HTR-8/SVneo (cell line): ENCODE results near the gene ALDOB.
A peak's percentile ranks its signal among the peaks of the same experiment; 100 is the strongest.

Source experiments
- DNase-seq: peaks from one replicate; pipeline ENCODE4 v3.0.0; 2011; ENCODE audit warnings: low spot score, mixed read lengths; ENCODE audit not compliant: insufficient read length
- FAIRE-seq: peaks from 2 replicates; lab custom pipeline; 2011; peaks lifted over from hg19 to GRCh38; lab: Jason Lieb, UNC

The ALDOB gene

GRCh38 chr9:101429736-101430135 lies 5.8 kb downstream of the ALDOB start:
- DNase-seq (no peak), FAIRE-seq (no peak)

- FAIRE-seq (no peak), DNase-seq (no peak)
Observed at GRCh38 chr9:101428909-101429308, 6.7 kb downstream of the ALDOB start.

- FAIRE-seq (no peak), DNase-seq (no peak)
Observed at GRCh38 chr9:101427957-101428655, 7.5 kb downstream of the ALDOB start.

GRCh38 chr9:101427358-101427757 lies 8.2 kb downstream of the ALDOB start:
- FAIRE-seq (no peak), DNase-seq (no peak)

GRCh38 chr9:101421653-101422065 lies 13.9 kb downstream of the ALDOB start:
- FAIRE-seq, result no peak
- DNase-seq, result no peak

- DNase-seq (no peak), FAIRE-seq (no peak)
Observed at GRCh38 chr9:101419863-101420262, 15.7 kb downstream of the ALDOB start.

- DNase-seq, result no peak
- no peak for FAIRE-seq
Observed at GRCh38 chr9:101418518-101419430, 16.8 kb downstream of the ALDOB start.

GRCh38 chr9:101417977-101418376 lies 17.6 kb downstream of the ALDOB start:
- DNase-seq (no peak), FAIRE-seq (no peak)

- FAIRE-seq (no peak), DNase-seq (no peak)
Observed at GRCh38 chr9:101417389-101417788, 18.2 kb downstream of the ALDOB start.

- no peak for DNase-seq
- FAIRE-seq, result no peak
Observed at GRCh38 chr9:101415578-101415977, 20.0 kb downstream of the ALDOB start.

- DNase-seq, result no peak
- no peak for FAIRE-seq
Observed at GRCh38 chr9:101414839-101415238, 20.7 kb downstream of the ALDOB start.

GRCh38 chr9:101409079-101409477 lies 26.5 kb downstream of the ALDOB start:
- FAIRE-seq, result no peak
- DNase-seq, result no peak

GRCh38 chr9:101408374-101409078 lies 27.0 kb downstream of the ALDOB start:
- FAIRE-seq (no peak), DNase-seq (no peak)

- no peak for DNase-seq
- no peak for FAIRE-seq
Observed at GRCh38 chr9:101403516-101404285, 31.9 kb downstream of the ALDOB start.

- no peak for FAIRE-seq
- no peak for DNase-seq
Observed at GRCh38 chr9:101400120-101400519, 35.5 kb downstream of the ALDOB start.

GRCh38 chr9:101399643-101399970 lies 36.0 kb downstream of the ALDOB start:
- no peak for DNase-seq
- FAIRE-seq, result no peak

GRCh38 chr9:101398930-101399642 lies 36.5 kb downstream of the ALDOB start:
- DNase-seq, result no peak
- FAIRE-seq, result no peak

GRCh38 chr9:101398068-101398929 lies 37.3 kb downstream of the ALDOB start, which contains the start of the genes MRPL50 and ZNF189:
Gene MRPL50 (minus strand): TSS chr9:101398618. CDS start chr9:101398592, 26 bp downstream.
Gene ZNF189 (plus strand): TSS chr9:101398851. CDS start chr9:101399157, 306 bp downstream.
- peak; percentile 88 for DNase-seq
- no peak for FAIRE-seq

- no peak for FAIRE-seq
- no peak for DNase-seq
Observed at GRCh38 chr9:101397746-101398067, 37.9 kb downstream of the ALDOB start.
